H9 (cell line): ENCODE results near the gene LSM7. TPM values are rescaled to one million over a fixed set of nuclear protein-coding genes. Genes with fewer than 3 reads are reported as not detected.

Experiments
- DNase-seq: peaks from one replicate; pipeline ENCODE4 v3.0.0-alpha.2; 2017
- H2AFZ ChIP-seq: one replicate; pipeline ENCODE4 v1.6.1; 2013; ENCODE audit warnings: mild to moderate bottlenecking, low read length, control low read depth, moderate library complexity
- H2AK5ac ChIP-seq: 2 replicates; pipeline ENCODE4 v1.6.1; 2013; ENCODE audit warnings: low read length, control low read depth, mixed read lengths; ENCODE audit not compliant: insufficient read length
- H2BK120ac ChIP-seq: one replicate; pipeline ENCODE4 v1.6.1; 2013; ENCODE audit warnings: low read depth, mild to moderate bottlenecking, low read length, control low read depth, inconsistent platforms; ENCODE audit not compliant: poor library complexity, severe bottlenecking
- H2BK12ac ChIP-seq: 2 replicates; pipeline ENCODE4 v1.6.1; 2013; ENCODE audit warnings: low read length, control low read depth, mixed read lengths, low read depth; ENCODE audit not compliant: insufficient read length
- H2BK15ac ChIP-seq: 2 replicates; pipeline ENCODE4 v1.6.1; 2013; ENCODE audit warnings: low read depth, low read length, control low read depth
- H2BK20ac ChIP-seq: one replicate; pipeline ENCODE4 v1.6.1; 2013; ENCODE audit warnings: low read depth, mild to moderate bottlenecking, low read length, control low read depth, inconsistent platforms; ENCODE audit not compliant: poor library complexity, severe bottlenecking
- H2BK5ac ChIP-seq: 2 replicates; pipeline ENCODE4 v1.6.1; 2013; ENCODE audit warnings: low read length, control low read depth, mixed read lengths; ENCODE audit not compliant: insufficient read length
- H3K14ac ChIP-seq: 2 replicates; pipeline ENCODE4 v1.6.1; 2013; ENCODE audit warnings: low read length, control low read depth; ENCODE audit not compliant: insufficient read depth
- H3K18ac ChIP-seq: 2 replicates; pipeline ENCODE4 v1.6.1; 2013; ENCODE audit warnings: low read depth, mild to moderate bottlenecking, mixed read lengths, low read length, control low read depth; ENCODE audit not compliant: insufficient read length
- H3K23ac ChIP-seq: 2 replicates; pipeline ENCODE4 v1.6.1; 2013; ENCODE audit warnings: low read length, control low read depth, mixed read lengths, low read depth; ENCODE audit not compliant: insufficient read length
- H3K23me2 ChIP-seq: 2 replicates; pipeline ENCODE4 v1.6.1; 2013; ENCODE audit warnings: low read depth, mild to moderate bottlenecking, mixed read lengths, low read length, control low read depth; ENCODE audit not compliant: insufficient read length, poor library complexity, severe bottlenecking
- H3K27ac ChIP-seq: 2 replicates; pipeline ENCODE4 v1.5.1; 2013; ENCODE audit warnings: low read length, control low read depth, mixed read lengths, low read depth; ENCODE audit not compliant: insufficient read length
- H3K27me3 ChIP-seq: 2 replicates; pipeline ENCODE4 v1.6.1; 2013; ENCODE audit warnings: low read length, control low read depth, inconsistent platforms; ENCODE audit not compliant: insufficient read depth
- H3K4ac ChIP-seq: 2 replicates; pipeline ENCODE4 v1.6.1; 2013; ENCODE audit warnings: low read depth, mild to moderate bottlenecking, control low read depth, inconsistent platforms, low read length, moderate library complexity
- H3K4me1 ChIP-seq: 2 replicates; pipeline ENCODE4 v1.6.1; 2013; ENCODE audit warnings: low read length, control low read depth, inconsistent platforms; ENCODE audit not compliant: insufficient read depth
- H3K4me2 ChIP-seq: 2 replicates; pipeline ENCODE4 v1.6.1; 2013; ENCODE audit warnings: low read length, control low read depth, mixed read lengths; ENCODE audit not compliant: insufficient read length, insufficient read depth
- H3K56ac ChIP-seq: 2 replicates; pipeline ENCODE4 v1.6.1; 2013; ENCODE audit warnings: low read depth, mild to moderate bottlenecking, mixed read lengths, low read length, control low read depth; ENCODE audit not compliant: insufficient read length
- H3K79me1 ChIP-seq: 2 replicates; pipeline ENCODE4 v1.6.1; 2013; ENCODE audit warnings: low read depth, mild to moderate bottlenecking, moderate library complexity, low read length, control low read depth, inconsistent platforms; ENCODE audit not compliant: insufficient read depth, poor library complexity, severe bottlenecking
- H3K79me2 ChIP-seq: 2 replicates; pipeline ENCODE4 v1.6.1; 2013; ENCODE audit warnings: low read length, control low read depth, inconsistent platforms; ENCODE audit not compliant: insufficient read depth
- H3K9ac ChIP-seq: 2 replicates; pipeline ENCODE4 v1.6.1; 2013; ENCODE audit warnings: low read length, control low read depth, mixed read lengths; ENCODE audit not compliant: insufficient read length; ENCODE audit errors: extremely low read depth
- H3K9me3 ChIP-seq: one replicate; pipeline ENCODE4 v1.6.1; 2013; ENCODE audit warnings: low read depth, low read length, inconsistent platforms; ENCODE audit not compliant: control insufficient read depth
- H3T11ph ChIP-seq: one replicate; pipeline ENCODE4 v1.6.1; 2013; ENCODE audit warnings: mild to moderate bottlenecking, low read length, control low read depth, inconsistent platforms
- H4K20me1 ChIP-seq: one replicate; pipeline ENCODE4 v1.6.1; 2013; ENCODE audit not compliant: control insufficient read depth, insufficient read length, insufficient read depth
- H4K5ac ChIP-seq: 2 replicates; pipeline ENCODE4 v1.6.1; 2013; ENCODE audit warnings: low read depth, mild to moderate bottlenecking, mixed read lengths, low read length, control low read depth; ENCODE audit not compliant: insufficient read length
- H4K8ac ChIP-seq: replicated peaks from 2 replicates; pipeline ENCODE4 v1.6.1; 2013; ENCODE audit warnings: low read length, control low read depth, mixed read lengths, low read depth; ENCODE audit not compliant: insufficient read length
- H4K91ac ChIP-seq: 2 replicates; pipeline ENCODE4 v1.6.1; 2013; ENCODE audit warnings: low read depth, mild to moderate bottlenecking, moderate library complexity, mixed read lengths, low read length, control low read depth; ENCODE audit not compliant: insufficient read length
- H3K27ac Mint-ChIP-seq, 3 experiments: 2 replicates in 2 of 3; 3 replicates in 1 of 3; pipeline ENCODE4 v1.8.0; 2020 to 2021; ENCODE audit warnings: mixed read lengths in 3 of 3, mild to moderate bottlenecking in 1 of 3, moderate library complexity in 1 of 3
- H3K27me3 Mint-ChIP-seq: 2 replicates; pipeline ENCODE4 v1.8.0; 2021; ENCODE audit warnings: low read depth, mild to moderate bottlenecking, moderate library complexity, mixed read lengths
- H3K36me3 Mint-ChIP-seq, 3 experiments: 2 replicates in 2 of 3; 3 replicates in 1 of 3; pipeline ENCODE4 v1.8.0; 2020 to 2021; ENCODE audit warnings: low read depth in 3 of 3, mixed read lengths in 3 of 3; ENCODE audit not compliant: insufficient read depth in 1 of 3
- H3K4me1 Mint-ChIP-seq, 2 experiments: 2 replicates each; pipeline ENCODE4 v1.8.0; 2020; ENCODE audit warnings: mixed read lengths in 2 of 2
- H3K4me3 Mint-ChIP-seq, 2 experiments: 2 replicates in 1 of 2; 3 replicates in 1 of 2; pipeline ENCODE4 v1.8.0; 2020 to 2021; ENCODE audit warnings: mild to moderate bottlenecking in 2 of 2, mixed read lengths in 2 of 2, moderate library complexity in 1 of 2
- H3K9me3 Mint-ChIP-seq, 2 experiments: 2 replicates in 1 of 2; 3 replicates in 1 of 2; pipeline ENCODE4 v1.8.0; 2020; ENCODE audit warnings: mild to moderate bottlenecking in 2 of 2, mixed read lengths in 2 of 2, moderate library complexity in 1 of 2
- CTCF ChIP-seq: fragments of 200-600 bp; sonication (generic); conservative IDR thresholded peaks from 3 replicates; pipeline ENCODE4 v1.8.0; 2021; ENCODE audit warnings: antibody characterized with exemption, mild to moderate bottlenecking
- WGBS: extraction: QIAGEN DNeasy Blood & Tissue Kit; methylation state at CpG from one replicate; pipeline ENCODE4 v1.1.7; 2013; ENCODE audit warnings: missing lambda C conversion rate, low lambda C conversion rate, mixed read lengths; ENCODE audit not compliant: insufficient read length; ENCODE audit errors: extremely low coverage; 5-methylcytosine and 5-hydroxymethylcytosine counted together
- total RNA-seq: library from RNA; stranded (reverse); gene quantifications from 2 replicates; pipeline ENCODE4 v1.2.1, GENCODE V29; 2021

Gene LSM7
- total RNA-seq, 1 experiment from 2014 or later = 187 TPM

DNA sequence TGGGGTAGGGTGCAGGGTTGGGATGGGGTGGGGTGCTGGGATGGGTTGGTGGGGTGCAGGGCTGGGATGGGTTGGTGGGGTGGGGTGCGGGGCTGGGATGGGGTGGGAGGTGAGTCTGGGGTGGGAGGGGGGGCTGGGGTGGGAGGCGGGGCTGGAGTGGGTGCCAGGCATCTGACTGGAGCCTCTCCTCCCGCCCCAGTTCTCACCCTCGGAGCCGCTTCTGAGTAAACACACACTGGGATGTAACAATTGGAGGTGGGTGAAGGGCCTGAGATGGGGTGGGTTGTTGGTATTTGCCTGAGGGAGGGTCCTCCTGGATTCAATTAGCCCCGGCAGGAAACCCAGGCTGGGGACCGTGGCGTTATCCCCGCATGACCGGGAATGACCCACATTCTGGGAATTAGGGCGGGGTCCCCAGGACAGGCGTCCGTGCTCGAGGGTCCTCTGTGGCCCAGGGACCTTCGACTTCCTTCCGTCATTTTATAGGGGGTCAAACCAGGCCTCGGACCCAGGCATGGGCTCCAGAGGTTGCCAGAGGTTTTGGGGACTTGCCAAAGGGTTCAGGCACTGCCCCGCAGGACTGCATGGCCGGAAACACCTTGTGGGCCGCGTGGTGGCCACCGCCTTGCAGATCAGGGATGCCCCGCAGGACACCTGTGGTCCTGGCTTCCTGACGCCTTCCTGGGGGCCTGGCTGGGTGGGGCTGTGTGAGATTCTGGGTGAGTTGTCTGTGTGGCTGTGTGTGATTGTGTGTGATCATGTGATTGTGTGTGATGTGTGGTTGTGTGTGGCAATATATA lies 33.1 kb upstream of the LSM7 start:
- no peak overlapping the region for H3K14ac ChIP-seq
- DNase-seq = no peak
- no peak overlapping the region for H3K27ac ChIP-seq
- H2BK120ac ChIP-seq = no peak overlapping the region
- H3K27me3 ChIP-seq = no peaks in the 10 kb centered on the region; the same call in 1 of the 2 replicates
- H4K20me1 ChIP-seq = no peaks in the 10 kb centered on the region
- Mint-ChIP-seq H3K9me3 (no peaks in the 10 kb centered on the region), H3K27me3 (peaks cover 33% of the 10 kb centered on the region), H3K4me1 (peaks cover 5% of the 10 kb centered on the region in 2 experiments), H3K36me3 (no peaks in the 10 kb centered on the region), H3K27ac (no peak overlapping the region), H3K4me3 (no peak overlapping the region)
- TF ChIP-seq CTCF = no peak
- no peak overlapping the region for H4K91ac ChIP-seq
- no peak overlapping the region for H3K4me2 ChIP-seq
- H3K79me1 ChIP-seq = no peaks in the 10 kb centered on the region
- no peak overlapping the region for H4K8ac ChIP-seq
- H3K4ac ChIP-seq = no peak overlapping the region
- no peak overlapping the region for H3K23ac ChIP-seq
- no peak overlapping the region for H2AFZ ChIP-seq
- H3K23me2 ChIP-seq = no peaks in the 10 kb centered on the region
- no peak overlapping the region for H4K5ac ChIP-seq
- H2BK20ac ChIP-seq = no peak overlapping the region
- H2BK12ac ChIP-seq = no peak overlapping the region
- H2BK5ac ChIP-seq = no peak overlapping the region
- no peak overlapping the region for H3K18ac ChIP-seq
- H2BK15ac ChIP-seq = no peak overlapping the region
- no peak overlapping the region for H3K9ac ChIP-seq
- no peaks in the 10 kb centered on the region for H3K79me2 ChIP-seq
- no peak overlapping the region for H3K56ac ChIP-seq
- no peak overlapping the region for H2AK5ac ChIP-seq
- no peaks in the 10 kb centered on the region for H3K9me3 ChIP-seq
- no peak overlapping the region for H3T11ph ChIP-seq
- H3K4me1 ChIP-seq = no peaks in the 10 kb centered on the region
- WGBS = no CpG with 5 or more reads among the region's 24 CpGs
